ENCODE results near the gene DPM1. TPM values are rescaled to one million over a fixed set of nuclear protein-coding genes. Genes with fewer than 3 reads are reported as not detected.

DPM1 gene
- total and polyA plus RNA-seq, 2 donors (not counting 3 experiments of a cell fraction or from before 2014, with no cell fraction given): 33.9 to 41.9 TPM

DNA sequence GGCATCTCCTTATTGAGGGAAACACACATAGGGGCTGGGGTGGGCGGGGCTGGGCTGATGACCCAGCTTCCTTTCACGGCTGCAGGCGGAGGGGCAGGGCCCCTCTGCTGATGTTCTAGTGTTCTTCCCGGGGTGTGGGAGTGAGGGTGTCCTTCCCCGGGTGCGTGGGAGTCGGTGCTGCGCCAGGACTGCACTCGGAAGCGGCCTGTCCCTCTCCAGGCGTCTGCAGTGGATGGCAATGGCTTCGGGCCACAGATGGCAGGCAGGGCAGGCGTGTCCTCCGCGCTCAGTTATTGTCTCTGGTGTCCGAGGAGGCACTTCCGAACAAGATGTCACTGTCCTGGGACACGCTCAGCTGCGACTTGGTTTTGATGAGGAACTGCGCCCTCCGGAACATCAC is 45.4 kb upstream of the DPM1 start:
- TF ChIP-seq, protein P1, sequence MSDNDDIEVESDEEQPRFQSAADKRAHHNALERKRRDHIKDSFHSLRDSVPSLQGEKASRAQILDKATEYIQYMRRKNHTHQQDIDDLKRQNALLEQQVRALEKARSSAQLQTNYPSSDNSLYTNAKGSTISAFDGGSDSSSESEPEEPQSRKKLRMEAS (IDR thresholded peaks at IDR 0.05; ENCODE audit: insufficient read depth, insufficient read length): no peak
- TF ChIP-seq POLR2A (IDR thresholded peaks at IDR 0.05; ENCODE audit: low read depth, low read length) (no peak), GATA2 (IDR thresholded peaks at IDR 0.05; ENCODE audit: insufficient read depth, insufficient read length, low read depth, low read length) (no peak), POLR2AphosphoS5 (IDR thresholded peaks at IDR 0.05; ENCODE audit: insufficient read depth, low read depth, low read length) (no peak), FOS (IDR thresholded peaks at IDR 0.05; ENCODE audit: borderline replicate concordance, insufficient read depth, low read length) (no peak), JUN (IDR thresholded peaks at IDR 0.05; ENCODE audit: borderline replicate concordance, insufficient read depth, insufficient read length, low read depth) (no peak), MYC (IDR thresholded peaks at IDR 0.05; ENCODE audit: low read depth, low read length) (no peak), EZH2 (IDR thresholded peaks at IDR 0.05; ENCODE audit: borderline replicate concordance, low read depth, low read length, severe bottlenecking) (no peak)
- TF ChIP-seq, protein P2, sequence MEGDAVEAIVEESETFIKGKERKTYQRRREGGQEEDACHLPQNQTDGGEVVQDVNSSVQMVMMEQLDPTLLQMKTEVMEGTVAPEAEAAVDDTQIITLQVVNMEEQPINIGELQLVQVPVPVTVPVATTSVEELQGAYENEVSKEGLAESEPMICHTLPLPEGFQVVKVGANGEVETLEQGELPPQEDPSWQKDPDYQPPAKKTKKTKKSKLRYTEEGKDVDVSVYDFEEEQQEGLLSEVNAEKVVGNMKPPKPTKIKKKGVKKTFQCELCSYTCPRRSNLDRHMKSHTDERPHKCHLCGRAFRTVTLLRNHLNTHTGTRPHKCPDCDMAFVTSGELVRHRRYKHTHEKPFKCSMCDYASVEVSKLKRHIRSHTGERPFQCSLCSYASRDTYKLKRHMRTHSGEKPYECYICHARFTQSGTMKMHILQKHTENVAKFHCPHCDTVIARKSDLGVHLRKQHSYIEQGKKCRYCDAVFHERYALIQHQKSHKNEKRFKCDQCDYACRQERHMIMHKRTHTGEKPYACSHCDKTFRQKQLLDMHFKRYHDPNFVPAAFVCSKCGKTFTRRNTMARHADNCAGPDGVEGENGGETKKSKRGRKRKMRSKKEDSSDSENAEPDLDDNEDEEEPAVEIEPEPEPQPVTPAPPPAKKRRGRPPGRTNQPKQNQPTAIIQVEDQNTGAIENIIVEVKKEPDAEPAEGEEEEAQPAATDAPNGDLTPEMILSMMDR (IDR thresholded peaks at IDR 0.05; ENCODE audit: extremely low read depth in 1 of 2, insufficient read depth in 1 of 2, low read depth in 1 of 2, low read length in 2 of 2): no peak
- Histone ChIP-seq H3K4me2 (ENCODE audit: insufficient read depth, low read length) (no peak overlapping the region), H3K9me1 (replicated peaks; ENCODE audit: control insufficient read depth, extremely low read depth, insufficient read depth, low read length) (no peaks in the 10 kb centered on the region), H3K79me2 (ENCODE audit: control insufficient read depth, insufficient read depth, low read length) (no peaks in the 10 kb centered on the region), H3K4me3 (replicated peaks in 1 of 3; ENCODE audit: insufficient read depth in 1 of 3, low read depth in 1 of 3, low read length in 3 of 3) (no peak overlapping the region), H3K36me3 (ENCODE audit: control insufficient read depth in 2 of 2, extremely low read depth in 1 of 2, insufficient read depth in 2 of 2, low read length in 2 of 2) (no peaks in the 10 kb centered on the region), H4K20me1 (replicated peaks; ENCODE audit: control insufficient read depth, extremely low read depth, insufficient read depth, low read length) (no peaks in the 10 kb centered on the region), H3K9ac (replicated peaks; ENCODE audit: extremely low read depth, insufficient read depth, low read length) (no peak overlapping the region), H2AFZ (ENCODE audit: low read depth, low read length) (no peak overlapping the region), H3K9me3 (replicated peaks; ENCODE audit: control insufficient read depth, insufficient read depth, low read length) (no peaks in the 10 kb centered on the region), H3K27me3 (ENCODE audit: control insufficient read depth in 2 of 2, insufficient read depth in 2 of 2, low read length in 2 of 2) (peaks cover 0 to 3% of the 10 kb centered on the region in 2 experiments), H3K4me1 (ENCODE audit: control insufficient read depth, extremely low read depth, insufficient read depth, low read length) (no peaks in the 10 kb centered on the region), H3K27ac (ENCODE audit: insufficient read depth, low read depth, low read length) (no peak overlapping the region)
- FAIRE-seq (no peak), DNase-seq (ENCODE audit: low read depth, low spot score) (no peak)
- POLR2A ChIA-PET: no interaction called here
- no TSS peak for BruUV-seq (replicated peaks)
- dilution Hi-C loops (cut with MboI; ENCODE audit: extremely low pct_ligation_motif_present, low sequenced_read_pairs) (no loop called here), intact Hi-C loops (cut with micrococcal nuclease) (no loop called here)
- CTCF ChIA-PET: interaction anchor here (2.0 kb wide), 1 partner anchor 12 kb away, joined by 10 read pairs; no protein-coding TSS in a partner anchor
